Epithelial cell of proximal tubule (primary cell): ENCODE data around the gene EXD1. TPM values are rescaled to one million over a fixed set of nuclear protein-coding genes. Genes with fewer than 3 reads are reported as not detected.
"Not testable (repeated sequence)": the region's sequence is repeated elsewhere in the genome, so short reads cannot be mapped to it uniquely, and the experiment has no call there.

Experiments used
- DNase-seq: peaks from one replicate; pipeline ENCODE4 v3.0.0-alpha.2; 2011; ENCODE audit warnings: low read depth
- H3K4me3 ChIP-seq: 2 replicates; pipeline ENCODE4 v1.5.1; 2011; ENCODE audit warnings: low read depth, mild to moderate bottlenecking, low read length
- CTCF ChIP-seq: conservative IDR thresholded peaks from 2 replicates; pipeline ENCODE4 v1.5.1; 2012; ENCODE audit warnings: low read depth, mild to moderate bottlenecking, low read length
- total RNA-seq: library from RNA; depleted of rRNA; stranded (reverse); fragments of >200 nt; gene quantifications from 2 replicates; pipeline ENCODE4 v1.2.3, GENCODE V29; 2015

Gene EXD1
- total RNA-seq, 1 donor from 2014 or later = not detected

- TF ChIP-seq CTCF = no peak
- no peak overlapping the region for H3K4me3 ChIP-seq
- DNase-seq = no peak
These were observed 32.0 kb upstream of the EXD1 start for GRCh38 chr15:41262571-41262970.

DNA sequence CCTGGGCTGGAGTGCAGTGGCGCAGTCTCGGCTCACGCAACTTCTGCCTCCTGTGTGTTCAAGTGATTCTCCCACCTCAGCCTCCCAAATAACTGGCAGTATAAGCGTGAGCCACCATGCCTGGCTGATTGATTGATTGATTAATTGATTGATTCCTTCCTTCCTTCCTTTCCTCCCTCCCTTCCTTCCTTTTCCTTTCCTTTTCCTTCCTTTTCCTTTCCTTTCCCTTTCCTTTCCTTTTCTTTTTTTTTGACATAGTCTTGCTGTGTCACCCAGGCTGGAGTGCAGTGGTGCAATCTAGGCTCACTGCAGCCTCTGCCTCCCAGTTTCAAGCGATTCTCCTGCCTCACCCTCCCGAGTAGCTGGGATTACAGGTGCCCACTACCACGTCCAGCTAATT is 30.4 kb upstream of the EXD1 start:
- not testable (repeated sequence) for H3K4me3 ChIP-seq, DNase-seq

- DNase-seq = no peak
- no peak overlapping the region for H3K4me3 ChIP-seq
- no peak for TF ChIP-seq CTCF
These were observed 29.1 kb upstream of the EXD1 start for GRCh38 chr15:41259546-41260189.

- H3K4me3 ChIP-seq = no peak overlapping the region
- DNase-seq = peak; percentile 81
- TF ChIP-seq CTCF = no peak
These were observed 28.4 kb upstream of the EXD1 start for GRCh38 chr15:41258750-41259471.

DNA sequence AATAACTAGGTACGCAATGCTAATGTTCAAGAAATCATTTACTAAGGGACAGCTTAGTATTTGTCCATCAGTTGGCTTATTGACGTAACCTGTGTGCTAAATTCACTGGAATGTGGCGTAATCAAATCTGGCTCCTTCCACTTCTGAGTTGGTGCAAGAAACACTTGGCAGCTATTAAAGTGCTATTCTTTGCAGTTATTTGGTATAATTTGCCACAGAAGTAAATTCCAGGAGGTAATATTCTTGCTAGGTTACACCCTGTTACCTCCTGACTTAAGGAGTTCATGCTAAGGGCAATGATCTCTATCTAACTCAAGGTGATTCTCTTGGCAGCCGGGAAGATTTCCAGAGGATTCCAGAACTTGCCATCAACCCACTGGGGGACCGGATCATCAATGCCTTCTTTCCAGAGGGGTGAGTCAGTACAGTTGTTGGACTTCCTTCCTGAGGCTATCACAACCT is 26.1 kb upstream of the EXD1 start:
- H3K4me3 ChIP-seq = no peak overlapping the region
- DNase-seq = peak; percentile 81
- no peak for TF ChIP-seq CTCF

DNA sequence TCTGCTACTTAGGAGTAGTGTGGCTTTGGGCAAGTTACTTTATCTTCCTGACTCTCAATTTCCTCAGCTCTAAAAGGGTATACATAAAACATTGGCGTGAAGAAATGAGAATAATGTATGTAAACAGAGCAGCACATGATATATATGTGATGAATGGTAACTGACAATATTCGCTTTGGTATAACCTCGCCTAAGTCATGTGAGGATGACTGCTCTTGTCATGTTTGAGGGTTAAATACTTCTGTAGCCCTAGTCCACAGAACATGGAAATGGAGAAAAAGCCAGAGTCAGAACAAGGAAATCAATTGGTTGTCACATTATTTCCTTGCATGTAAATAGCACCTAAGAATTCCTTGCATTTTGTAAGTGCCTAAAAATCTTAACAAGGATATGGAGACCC is 25.5 kb upstream of the EXD1 start:
- no peak for TF ChIP-seq CTCF
- H3K4me3 ChIP-seq = no peak overlapping the region
- DNase-seq = no peak

DNA sequence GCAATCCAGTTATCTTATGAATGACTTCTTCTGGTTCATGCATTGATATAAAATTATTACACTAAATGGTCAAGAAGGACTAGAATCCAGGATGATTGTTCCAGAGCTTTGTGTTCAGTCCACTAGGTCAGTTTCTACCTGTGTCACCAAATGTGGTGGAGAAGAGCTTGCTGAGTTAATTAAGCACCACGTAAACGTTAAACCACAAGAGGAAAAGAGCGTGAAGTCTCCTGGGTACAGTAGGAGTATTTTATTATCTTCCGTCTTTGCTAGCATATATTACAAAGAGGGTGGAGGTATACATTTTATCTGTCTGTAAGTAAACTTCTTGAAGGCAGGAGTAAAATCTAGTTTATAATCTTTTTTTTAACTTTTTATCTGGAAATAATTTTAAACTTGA is 24.0 kb upstream of the EXD1 start:
- no peak for TF ChIP-seq CTCF
- no peak for DNase-seq
- no peak overlapping the region for H3K4me3 ChIP-seq
